Subcutaneous adipose tissue (tissue), 4 donors: Measurements from ENCODE around the gene PRDM4. TPM values are rescaled to one million over a fixed set of nuclear protein-coding genes. Genes with fewer than 3 reads are reported as not detected.

Source experiments
- total RNA-seq, 4 donors: library from RNA; depleted of rRNA; stranded (reverse); fragments of >200 nt; gene quantifications; one replicate each; pipeline ENCODE4 v1.1.0, GENCODE V29; 2016
- TF ChIP-seq, protein P1 (sequence below): fragments of 450-650 bp; IDR thresholded peaks from one replicate; pipeline ENCODE4 v1.5.1; 2016; ENCODE audit warnings: low read depth, mild to moderate bottlenecking, control low read depth, antibody characterized with exemption, moderate library complexity

The PRDM4 gene
- total RNA-seq, 4 donors from 2014 or later: 21.7 to 45.7 (median 33.4) TPM

DNA sequence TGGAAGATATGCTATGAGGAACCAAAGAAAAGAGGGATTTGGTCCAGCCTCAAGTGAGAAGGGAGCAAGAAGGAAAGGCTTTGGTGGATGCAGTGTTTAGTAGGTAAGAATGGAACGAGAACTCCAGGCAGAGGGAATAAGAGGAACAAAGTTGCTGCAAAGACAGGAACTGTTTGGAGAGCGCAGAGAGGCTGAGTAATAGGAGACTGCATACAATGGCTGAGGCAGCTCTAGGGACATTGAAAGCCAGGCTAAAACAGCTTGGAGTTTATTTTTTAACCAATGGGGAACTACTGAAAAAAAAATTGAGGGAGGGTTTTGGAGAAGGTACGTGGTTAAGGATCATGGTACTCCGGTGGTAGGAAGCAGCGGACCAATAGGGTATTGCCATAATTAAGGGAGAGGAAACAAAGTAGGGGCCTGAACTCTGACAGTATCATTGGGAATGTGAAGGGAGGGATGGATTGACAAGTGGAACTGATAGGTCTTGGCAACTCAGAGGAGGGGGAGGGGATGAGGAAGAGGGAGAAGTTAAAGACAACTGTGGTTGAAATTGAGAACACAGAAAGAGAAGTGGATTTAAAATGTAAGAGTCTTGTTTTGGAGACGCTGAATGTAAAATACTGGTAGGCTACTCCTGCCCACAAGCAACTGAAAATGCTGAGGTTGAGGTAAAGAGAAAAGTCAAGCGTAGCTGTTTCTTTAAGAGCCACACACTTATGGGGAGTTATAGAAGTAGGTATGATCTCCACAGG lies 18.3 kb upstream of the PRDM4 start:
- TF ChIP-seq, protein P1, sequence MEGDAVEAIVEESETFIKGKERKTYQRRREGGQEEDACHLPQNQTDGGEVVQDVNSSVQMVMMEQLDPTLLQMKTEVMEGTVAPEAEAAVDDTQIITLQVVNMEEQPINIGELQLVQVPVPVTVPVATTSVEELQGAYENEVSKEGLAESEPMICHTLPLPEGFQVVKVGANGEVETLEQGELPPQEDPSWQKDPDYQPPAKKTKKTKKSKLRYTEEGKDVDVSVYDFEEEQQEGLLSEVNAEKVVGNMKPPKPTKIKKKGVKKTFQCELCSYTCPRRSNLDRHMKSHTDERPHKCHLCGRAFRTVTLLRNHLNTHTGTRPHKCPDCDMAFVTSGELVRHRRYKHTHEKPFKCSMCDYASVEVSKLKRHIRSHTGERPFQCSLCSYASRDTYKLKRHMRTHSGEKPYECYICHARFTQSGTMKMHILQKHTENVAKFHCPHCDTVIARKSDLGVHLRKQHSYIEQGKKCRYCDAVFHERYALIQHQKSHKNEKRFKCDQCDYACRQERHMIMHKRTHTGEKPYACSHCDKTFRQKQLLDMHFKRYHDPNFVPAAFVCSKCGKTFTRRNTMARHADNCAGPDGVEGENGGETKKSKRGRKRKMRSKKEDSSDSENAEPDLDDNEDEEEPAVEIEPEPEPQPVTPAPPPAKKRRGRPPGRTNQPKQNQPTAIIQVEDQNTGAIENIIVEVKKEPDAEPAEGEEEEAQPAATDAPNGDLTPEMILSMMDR: no peak

DNA sequence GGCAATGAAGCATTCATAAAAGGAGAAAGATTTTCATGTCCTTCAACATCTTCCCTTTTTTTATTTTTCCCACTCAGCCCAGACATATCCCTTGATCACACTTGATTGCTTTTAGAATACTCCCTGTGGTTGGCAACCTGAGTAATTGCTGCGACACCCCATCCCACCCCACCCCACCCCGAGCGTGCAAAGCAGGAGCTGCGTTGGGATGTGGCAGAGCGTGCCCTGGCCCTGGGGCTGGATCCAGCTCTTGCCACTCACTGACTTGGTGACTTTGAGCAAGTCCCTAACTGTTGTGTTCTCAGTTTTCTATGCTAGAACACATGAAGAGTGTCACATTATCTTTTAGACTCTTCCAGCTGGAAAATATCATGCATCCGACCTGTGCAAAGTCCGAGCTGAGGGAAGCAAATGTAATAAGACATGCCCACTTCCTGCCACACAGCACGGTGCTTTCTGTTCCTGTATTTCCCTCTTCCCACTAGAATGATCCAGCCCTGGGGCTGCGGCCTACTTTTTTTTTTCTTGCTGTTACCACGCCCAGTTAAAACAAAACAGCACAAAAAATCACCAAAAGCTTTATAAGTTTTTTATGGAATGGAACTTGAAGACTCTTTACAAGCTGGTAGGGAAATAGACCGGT lies 17.6 kb upstream of the PRDM4 start:
- TF ChIP-seq, protein P1: no peak

DNA sequence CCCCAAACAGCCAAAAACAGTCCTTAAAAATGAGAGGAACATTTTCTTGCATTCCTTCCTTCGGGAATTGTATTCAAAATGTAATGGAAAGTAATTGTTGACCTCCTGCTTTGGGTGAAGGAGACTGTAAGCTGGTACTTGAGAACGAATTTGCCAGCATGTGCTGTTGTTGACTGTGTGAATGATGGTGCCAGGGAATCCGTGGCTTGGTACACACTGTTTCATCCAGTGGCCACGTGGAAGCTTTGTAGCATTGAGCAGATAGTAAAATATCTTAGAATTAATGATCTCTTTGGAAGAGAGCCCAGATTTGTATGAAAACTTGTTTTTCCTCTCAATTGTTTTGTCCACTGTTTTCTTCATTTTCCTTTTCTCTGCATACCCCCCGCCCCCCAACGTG lies 15.2 kb upstream of the PRDM4 start:
- TF ChIP-seq, protein P1: no peak

DNA sequence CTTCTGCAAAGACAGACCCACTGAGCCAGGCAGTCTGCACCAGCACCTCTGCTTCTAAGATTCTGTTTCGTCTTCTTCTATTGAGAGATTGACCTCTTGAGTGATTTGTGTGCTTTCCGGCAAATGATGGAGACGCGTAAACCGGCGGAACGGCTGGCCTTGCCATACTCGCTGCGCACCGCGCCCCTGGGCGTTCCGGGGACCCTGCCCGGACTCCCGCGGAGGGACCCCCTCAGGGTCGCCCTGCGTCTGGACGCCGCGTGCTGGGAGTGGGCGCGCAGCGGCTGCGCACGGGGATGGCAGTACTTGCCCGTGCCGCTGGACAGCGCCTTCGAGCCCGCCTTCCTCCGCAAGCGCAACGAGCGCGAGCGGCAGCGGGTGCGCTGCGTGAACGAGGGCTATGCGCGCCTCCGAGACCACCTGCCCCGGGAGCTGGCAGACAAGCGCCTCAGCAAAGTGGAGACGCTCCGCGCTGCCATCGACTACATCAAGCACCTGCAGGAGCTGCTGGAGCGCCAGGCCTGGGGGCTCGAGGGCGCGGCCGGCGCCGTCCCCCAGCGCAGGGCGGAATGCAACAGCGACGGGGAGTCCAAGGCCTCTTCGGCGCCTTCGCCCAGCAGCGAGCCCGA lies 14.3 kb upstream of the PRDM4 start:
- TF ChIP-seq, protein P1: no peak

DNA sequence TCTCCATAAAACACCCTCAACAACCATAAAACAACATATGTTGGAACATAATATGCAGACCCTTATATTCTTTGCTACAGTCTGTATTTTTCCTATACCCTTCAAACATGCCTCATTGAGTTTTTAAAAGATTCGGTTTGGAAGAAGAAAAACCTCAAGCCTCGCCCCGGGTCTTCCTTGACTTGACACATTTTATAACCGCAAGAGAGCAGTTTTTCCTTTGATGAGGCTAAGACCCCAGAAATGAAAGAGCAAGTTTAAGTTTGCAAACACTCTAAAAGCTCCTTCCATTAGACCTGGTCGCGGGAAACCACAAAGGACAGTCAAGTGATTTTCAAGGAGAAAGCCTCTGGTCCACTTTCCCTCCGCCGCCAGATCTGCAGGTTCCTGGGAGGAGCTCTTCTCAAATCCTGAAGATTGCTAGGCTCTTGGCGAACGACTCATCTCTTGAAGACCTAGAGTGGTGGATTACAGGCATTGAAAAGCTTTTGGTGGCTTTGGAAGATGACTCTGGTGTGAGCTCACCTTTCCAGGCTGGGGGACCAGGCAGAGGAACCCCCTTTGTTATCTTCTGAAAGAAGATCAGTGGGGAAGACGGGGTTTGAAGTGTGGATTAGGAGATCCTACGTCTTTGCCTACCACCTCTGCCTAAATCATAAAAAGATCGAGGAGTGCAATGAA lies 13.6 kb upstream of the PRDM4 start, which contains the start of gene ASCL4:
TSS of gene ASCL4 (plus strand) at position 356 of the 681 bp plus-strand sequence. CDS start 515 bp downstream, outside the sequence.
- TF ChIP-seq, protein P1: no peak

DNA sequence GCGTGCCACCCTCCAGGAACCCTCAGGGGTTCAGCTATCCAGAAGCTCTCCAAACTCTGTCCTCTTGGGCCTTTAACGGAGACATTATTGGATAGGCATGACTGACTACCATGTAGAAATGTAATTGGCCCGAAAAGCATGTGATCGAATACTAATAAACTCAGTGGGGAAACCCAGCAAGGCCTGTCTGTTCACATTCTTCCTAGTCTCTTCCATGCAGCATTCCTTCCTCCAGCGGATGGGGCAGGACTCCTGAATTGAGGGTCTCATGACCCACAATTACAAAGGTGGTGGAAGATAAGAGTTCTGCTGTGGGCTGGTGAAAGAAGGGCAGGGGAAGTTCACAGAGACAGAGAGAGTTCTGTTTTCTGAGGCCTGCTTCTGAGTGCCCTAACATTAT lies 6.5 kb upstream of the PRDM4 start:
- TF ChIP-seq, protein P1: no peak
